Prostate gland (tissue), 2 donors: ENCODE measurements around the gene RPS6KA2.

Experiments used
- POLR2A ChIP-seq: fragments of 450-650 bp; IDR thresholded peaks from one replicate; pipeline ENCODE4 v1.6.1; 2016; ENCODE audit warnings: antibody characterized with exemption, mild to moderate bottlenecking
- POLR2AphosphoS5 ChIP-seq: sonication (generic); formaldehyde crosslinking; IDR thresholded peaks from one replicate; pipeline ENCODE4 v1.6.1; 2017; ENCODE audit warnings: antibody characterized with exemption
- TF ChIP-seq, protein P1 (sequence below), 4 experiments: fragments of 200-600 bp in 2 of 4; fragments of 450-650 bp in 2 of 4; sonication (generic) in 2 of 4; IDR thresholded peaks; 1 replicate in 3 of 4; 2 replicates in 1 of 4; pipeline ENCODE4 v1.5.1; 2016 to 2019; ENCODE audit warnings: antibody characterized with exemption in 4 of 4, mild to moderate bottlenecking in 2 of 4, moderate library complexity in 2 of 4

DNA sequence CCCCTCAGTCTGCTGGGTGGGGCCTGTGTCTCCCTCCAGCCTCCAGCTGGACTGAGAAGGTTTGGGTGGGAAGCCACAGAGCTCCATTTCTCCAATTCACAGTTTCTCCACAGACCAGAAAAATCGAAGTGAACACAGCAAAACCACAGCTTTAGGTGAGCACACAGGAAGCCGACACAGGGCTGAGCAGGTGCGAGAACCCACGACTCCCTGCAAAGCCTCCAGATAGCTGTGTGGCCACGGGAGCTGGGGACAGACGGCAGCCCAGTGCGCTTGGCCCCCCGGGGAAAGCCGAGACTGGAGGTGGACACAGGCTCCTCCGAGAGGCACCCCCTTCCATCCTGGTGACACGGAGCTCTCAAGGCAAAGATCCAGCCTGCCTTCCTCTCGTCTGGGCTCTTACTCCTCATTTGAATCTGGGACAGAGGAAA, 215.3 kb downstream of the RPS6KA2 start:
- TF ChIP-seq, protein P1, sequence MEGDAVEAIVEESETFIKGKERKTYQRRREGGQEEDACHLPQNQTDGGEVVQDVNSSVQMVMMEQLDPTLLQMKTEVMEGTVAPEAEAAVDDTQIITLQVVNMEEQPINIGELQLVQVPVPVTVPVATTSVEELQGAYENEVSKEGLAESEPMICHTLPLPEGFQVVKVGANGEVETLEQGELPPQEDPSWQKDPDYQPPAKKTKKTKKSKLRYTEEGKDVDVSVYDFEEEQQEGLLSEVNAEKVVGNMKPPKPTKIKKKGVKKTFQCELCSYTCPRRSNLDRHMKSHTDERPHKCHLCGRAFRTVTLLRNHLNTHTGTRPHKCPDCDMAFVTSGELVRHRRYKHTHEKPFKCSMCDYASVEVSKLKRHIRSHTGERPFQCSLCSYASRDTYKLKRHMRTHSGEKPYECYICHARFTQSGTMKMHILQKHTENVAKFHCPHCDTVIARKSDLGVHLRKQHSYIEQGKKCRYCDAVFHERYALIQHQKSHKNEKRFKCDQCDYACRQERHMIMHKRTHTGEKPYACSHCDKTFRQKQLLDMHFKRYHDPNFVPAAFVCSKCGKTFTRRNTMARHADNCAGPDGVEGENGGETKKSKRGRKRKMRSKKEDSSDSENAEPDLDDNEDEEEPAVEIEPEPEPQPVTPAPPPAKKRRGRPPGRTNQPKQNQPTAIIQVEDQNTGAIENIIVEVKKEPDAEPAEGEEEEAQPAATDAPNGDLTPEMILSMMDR (IDR thresholded peaks at IDR 0.05), result no peak
- TF ChIP-seq POLR2AphosphoS5 (no peak), POLR2A (no peak)
